Measurements from ENCODE around the gene SPOCK1.

DNA sequence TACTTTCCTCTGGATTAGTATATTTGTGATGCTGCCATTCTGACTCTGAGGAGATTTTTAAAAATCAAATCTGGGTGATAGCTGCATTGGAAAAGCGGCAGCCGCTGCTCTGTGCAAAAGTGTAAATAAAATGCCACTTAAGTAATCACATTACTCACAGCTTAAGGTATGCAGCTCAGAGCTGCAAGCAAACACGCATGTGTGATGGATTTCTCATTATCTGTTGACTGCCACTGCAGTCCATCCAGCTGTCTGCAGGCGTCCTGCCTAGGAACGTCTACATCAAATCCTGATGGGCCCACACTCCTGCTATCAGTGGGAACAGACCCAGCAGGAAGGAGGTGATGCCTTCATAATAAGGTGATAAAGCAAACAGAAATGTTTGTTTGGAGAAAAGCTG, 216.9 kb downstream of the SPOCK1 start:
- TF ChIP-seq, protein P1, sequence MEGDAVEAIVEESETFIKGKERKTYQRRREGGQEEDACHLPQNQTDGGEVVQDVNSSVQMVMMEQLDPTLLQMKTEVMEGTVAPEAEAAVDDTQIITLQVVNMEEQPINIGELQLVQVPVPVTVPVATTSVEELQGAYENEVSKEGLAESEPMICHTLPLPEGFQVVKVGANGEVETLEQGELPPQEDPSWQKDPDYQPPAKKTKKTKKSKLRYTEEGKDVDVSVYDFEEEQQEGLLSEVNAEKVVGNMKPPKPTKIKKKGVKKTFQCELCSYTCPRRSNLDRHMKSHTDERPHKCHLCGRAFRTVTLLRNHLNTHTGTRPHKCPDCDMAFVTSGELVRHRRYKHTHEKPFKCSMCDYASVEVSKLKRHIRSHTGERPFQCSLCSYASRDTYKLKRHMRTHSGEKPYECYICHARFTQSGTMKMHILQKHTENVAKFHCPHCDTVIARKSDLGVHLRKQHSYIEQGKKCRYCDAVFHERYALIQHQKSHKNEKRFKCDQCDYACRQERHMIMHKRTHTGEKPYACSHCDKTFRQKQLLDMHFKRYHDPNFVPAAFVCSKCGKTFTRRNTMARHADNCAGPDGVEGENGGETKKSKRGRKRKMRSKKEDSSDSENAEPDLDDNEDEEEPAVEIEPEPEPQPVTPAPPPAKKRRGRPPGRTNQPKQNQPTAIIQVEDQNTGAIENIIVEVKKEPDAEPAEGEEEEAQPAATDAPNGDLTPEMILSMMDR (conservative IDR thresholded peaks at IDR 0.05; ENCODE audit: low read depth, low read length), result no peak
- no peak for TF ChIP-seq EZH2 (IDR thresholded peaks at IDR 0.05; ENCODE audit: low read length, unreplicated experiment)
